NCI-H1694 treated with DMSO at 0.1 percent for 48 hours (cell line): ENCODE measurements around the gene CACNA2D1.

Experiments
- DNase-seq: peaks from one replicate; lab custom pipeline; 2025; lab: John Stamatoyannopoulos, UW

CACNA2D1 gene

GRCh38 chr7:82443547-82444219, at the start of gene CACNA2D1:
CACNA2D1 (minus strand) TSS chr7:82443777.
- DNase-seq = peak; percentile 81

GRCh38 chr7:82481499-82482097, 38.0 kb upstream of the CACNA2D1 start:
- peak; percentile 76 for DNase-seq

GRCh38 chr7:82477733-82478515, 34.3 kb upstream of the CACNA2D1 start:
- peak; percentile 41 for DNase-seq

- DNase-seq = no peak
Measured at GRCh38 chr7:82472966-82473365, 29.4 kb upstream of the CACNA2D1 start.

DNA sequence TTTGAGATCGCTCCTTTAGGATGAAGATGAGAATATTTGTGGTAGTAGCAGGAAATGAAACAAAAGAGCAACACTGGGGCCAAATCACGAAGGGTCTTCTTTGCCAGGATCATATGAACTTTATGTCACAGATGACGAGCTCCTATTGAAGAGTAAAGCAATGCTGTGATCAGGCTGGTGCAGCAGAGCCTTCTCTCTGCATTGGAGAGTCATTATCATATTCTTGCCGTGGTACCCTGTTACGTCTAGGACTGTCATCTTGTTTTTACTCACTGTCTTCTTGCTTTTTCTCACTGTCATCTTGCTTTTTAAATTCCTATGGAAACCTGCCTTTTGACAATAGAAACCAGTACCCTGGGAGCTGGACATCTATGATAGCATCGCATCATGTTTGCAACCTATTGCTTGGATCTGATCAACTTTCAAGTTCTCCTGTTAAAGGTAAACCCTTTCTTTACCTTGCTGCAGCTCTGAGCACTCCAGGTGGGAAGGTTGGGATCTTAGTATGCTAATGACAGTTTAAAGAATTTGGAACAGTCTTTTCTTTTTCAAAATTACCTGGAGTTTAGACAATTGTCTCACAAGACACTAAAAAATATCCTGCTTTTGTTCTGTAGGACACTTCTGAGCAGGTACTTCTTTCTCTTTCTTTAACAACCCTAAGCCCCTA, 27.9 kb upstream of the CACNA2D1 start:
- no peak for DNase-seq

DNA sequence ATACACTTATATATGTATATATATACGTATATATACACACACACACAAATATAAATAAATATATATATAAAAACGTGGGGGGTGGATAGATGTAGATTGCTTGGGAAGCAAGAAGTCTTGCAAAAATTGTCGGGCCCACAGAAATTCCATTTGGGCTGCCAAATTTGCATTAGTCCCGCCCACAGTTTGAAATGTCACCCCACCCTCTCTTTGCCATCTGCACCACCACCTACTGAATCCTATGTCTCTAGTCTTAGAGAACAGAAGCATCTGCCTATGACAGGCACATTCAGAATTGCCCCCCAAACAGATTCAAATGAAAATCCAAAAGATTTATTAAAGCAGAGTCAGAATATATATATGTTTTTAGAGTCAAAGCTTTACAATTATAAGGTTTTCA, 25.6 kb upstream of the CACNA2D1 start:
- DNase-seq = no peak

GRCh38 chr7:82468435-82468834, 24.9 kb upstream of the CACNA2D1 start:
- DNase-seq = no peak

DNA sequence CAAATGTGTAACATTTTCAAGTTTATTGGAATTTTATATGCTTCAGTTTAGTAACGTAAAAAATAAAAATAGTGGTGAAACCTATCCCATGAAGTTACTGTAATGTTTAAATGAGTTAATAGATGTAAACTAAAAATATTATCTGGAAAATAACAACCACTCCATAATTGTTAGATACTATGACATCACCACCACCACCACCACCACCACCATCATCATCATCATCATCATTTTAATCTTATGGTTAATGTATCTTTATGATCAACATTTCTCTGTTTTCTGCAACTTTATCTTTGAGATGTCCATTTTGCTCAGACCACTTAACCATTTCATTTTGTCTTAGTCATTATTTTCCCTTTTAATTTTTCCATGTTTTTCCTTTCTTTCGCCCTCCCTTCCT, 23.4 kb upstream of the CACNA2D1 start:
- DNase-seq = no peak

GRCh38 chr7:82464372-82464771, 20.8 kb upstream of the CACNA2D1 start:
- no peak for DNase-seq

GRCh38 chr7:82455295-82455694, 11.7 kb upstream of the CACNA2D1 start:
- DNase-seq = no peak

DNA sequence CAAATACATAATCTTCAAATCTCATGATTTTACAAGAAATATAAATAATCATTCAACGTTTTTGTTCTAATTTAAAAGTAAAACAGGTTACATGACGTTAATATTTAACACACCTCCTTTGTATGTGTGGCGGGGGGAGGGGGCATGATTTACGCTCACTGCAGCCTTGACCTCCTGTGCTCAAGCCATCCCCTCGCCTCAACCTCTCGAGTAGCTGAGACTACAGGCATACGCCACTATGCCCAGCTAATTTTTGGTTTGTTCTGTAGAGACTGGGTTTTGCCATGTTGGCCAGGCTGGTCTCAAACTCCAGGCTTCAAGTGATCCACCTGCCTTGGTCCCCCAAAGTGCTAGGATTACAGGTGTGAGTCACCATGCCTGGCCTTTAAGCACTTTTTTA, 7.2 kb upstream of the CACNA2D1 start:
- no peak for DNase-seq

- no peak for DNase-seq
Measured at GRCh38 chr7:82449910-82450309, 6.3 kb upstream of the CACNA2D1 start.

GRCh38 chr7:82446897-82447296, 3.3 kb upstream of the CACNA2D1 start:
- no peak for DNase-seq

- DNase-seq = no peak
Measured at GRCh38 chr7:82445271-82445670, 1.7 kb upstream of the CACNA2D1 start.

DNA sequence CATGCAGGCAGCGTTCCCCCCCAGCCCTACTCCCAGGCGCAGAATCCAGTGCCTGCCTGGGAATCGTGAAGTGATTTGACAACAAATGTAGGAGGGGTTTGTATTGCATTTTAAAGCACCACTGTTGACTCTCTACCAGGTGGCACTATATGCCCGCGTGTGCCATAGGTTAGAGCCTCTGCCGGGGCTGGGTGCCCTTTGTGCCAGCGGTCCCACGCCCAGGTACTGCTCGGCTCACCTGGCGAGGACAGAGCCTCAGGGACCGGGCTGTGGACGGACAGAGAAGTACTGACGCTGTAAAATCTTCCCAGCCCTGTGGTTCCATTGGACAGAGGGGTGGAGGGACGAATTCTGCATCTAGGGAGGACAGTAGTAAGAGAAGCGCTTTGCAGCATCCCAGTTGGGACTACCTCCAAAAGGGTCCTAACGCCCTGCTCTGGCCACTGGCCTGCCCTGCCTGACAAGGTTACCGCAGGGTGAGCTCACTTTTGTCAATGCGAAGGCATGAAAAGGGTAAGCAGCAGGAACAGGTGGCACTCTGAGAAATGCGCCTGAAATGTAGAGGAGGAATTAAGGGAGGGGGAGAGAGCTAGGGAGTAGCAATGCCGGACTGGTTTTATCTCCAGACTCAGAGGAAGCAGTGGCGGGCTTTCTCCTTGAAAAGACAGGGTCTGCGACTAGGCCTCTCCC, 788 bp upstream of the CACNA2D1 start:
- DNase-seq = peak; percentile 88

DNA sequence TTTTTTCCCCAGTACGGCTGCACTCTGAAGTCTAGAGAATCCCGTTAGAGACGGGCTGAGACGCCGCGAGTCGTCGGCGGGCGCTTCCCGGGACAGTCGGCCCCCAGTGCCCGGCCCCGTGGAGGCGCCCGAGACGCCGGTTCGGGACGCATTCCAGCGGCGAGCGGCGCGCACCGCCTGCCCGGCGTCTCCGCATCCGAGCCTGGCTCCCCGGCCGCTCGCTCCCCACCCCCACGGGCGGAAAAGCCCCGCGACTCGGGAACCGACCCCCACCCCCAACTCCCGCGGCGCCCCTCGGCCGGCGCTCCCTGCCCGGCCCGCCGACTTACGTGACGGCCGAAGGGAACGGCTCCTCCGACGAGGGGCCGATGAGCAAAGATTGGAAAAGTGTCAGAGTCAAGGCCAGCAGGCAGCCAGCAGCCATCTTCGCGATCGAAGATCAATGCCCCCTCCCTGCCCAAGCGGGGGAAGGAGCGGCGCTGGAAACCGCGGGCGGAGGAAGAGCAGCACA, 486 bp downstream of the CACNA2D1 start:
- no peak for DNase-seq

- peak; percentile 52 for DNase-seq
Measured at GRCh38 chr7:82442492-82443035, 1.0 kb downstream of the CACNA2D1 start.

GRCh38 chr7:82441669-82442478, 1.7 kb downstream of the CACNA2D1 start:
- DNase-seq = peak; percentile 31

- no peak for DNase-seq
Measured at GRCh38 chr7:82438521-82438920, 5.1 kb downstream of the CACNA2D1 start.

GRCh38 chr7:82435769-82436168, 7.8 kb downstream of the CACNA2D1 start:
- no peak for DNase-seq
